ENCODE measurements around the gene ZNF175.
"Not testable (repeated sequence)": the region's sequence is repeated elsewhere in the genome, so short reads cannot be mapped to it uniquely, and the experiment has no call there.

ZNF175 gene

DNA sequence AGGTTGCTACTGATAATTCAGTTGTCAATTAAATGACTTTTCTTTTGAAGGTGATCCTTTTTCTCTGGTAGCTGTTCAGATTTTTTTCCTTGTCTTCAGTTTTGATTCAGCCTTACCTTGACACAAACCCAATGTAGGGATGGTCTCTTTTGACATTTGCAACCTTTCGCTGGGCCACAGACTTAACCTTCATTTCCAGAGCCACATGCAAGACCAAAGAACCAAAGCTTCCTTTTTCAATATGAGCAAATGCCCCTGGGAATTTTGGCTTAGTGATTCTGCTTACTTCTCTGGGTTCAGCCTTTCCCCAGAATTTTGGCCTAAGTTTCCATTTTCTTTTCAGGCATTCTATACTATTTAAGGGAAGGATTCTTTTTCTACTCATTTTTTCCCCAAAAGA, 39.5 kb downstream of the ZNF175 start:
- TF ChIP-seq, protein P1, sequence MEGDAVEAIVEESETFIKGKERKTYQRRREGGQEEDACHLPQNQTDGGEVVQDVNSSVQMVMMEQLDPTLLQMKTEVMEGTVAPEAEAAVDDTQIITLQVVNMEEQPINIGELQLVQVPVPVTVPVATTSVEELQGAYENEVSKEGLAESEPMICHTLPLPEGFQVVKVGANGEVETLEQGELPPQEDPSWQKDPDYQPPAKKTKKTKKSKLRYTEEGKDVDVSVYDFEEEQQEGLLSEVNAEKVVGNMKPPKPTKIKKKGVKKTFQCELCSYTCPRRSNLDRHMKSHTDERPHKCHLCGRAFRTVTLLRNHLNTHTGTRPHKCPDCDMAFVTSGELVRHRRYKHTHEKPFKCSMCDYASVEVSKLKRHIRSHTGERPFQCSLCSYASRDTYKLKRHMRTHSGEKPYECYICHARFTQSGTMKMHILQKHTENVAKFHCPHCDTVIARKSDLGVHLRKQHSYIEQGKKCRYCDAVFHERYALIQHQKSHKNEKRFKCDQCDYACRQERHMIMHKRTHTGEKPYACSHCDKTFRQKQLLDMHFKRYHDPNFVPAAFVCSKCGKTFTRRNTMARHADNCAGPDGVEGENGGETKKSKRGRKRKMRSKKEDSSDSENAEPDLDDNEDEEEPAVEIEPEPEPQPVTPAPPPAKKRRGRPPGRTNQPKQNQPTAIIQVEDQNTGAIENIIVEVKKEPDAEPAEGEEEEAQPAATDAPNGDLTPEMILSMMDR (IDR thresholded peaks at IDR 0.05; ENCODE audit: low read depth, low read length), result no peak

DNA sequence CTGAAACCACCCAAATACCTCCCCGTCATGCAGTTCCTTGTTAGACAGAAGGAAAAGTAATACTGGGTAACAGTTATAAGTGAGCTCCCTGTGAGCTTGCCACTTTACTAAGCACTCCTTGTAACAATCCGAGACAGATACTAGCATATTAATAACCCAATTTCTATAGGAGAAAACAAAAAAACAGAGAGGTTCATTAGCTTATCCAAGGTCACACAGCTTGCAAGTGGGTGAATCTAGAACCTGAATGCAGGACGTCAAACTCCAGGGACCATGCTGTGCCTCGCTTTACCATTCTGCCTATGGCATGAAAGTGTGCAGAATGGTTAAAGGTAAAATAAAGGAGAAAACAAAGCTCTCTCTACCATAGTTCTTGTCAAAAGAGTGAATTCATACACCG, 43.7 kb downstream of the ZNF175 start:
- TF ChIP-seq, protein P1 (IDR thresholded peaks at IDR 0.05; ENCODE audit: low read depth, low read length), result no peak

More for the DNA sequence above, 39.5 kb downstream of the ZNF175 start:
- DNase-seq (ENCODE audit: extremely low read depth, low read depth), result no peak

GRCh38 chr19:51615991-51616390, 44.9 kb downstream of the ZNF175 start:
- TF ChIP-seq, protein P1 (IDR thresholded peaks at IDR 0.05; ENCODE audit: low read depth, low read length), result no peak
- DNase-seq (ENCODE audit: extremely low read depth, low read depth), result no peak

More for the DNA sequence above, 43.7 kb downstream of the ZNF175 start:
- no peak for DNase-seq (ENCODE audit: extremely low read depth, low read depth)

DNA sequence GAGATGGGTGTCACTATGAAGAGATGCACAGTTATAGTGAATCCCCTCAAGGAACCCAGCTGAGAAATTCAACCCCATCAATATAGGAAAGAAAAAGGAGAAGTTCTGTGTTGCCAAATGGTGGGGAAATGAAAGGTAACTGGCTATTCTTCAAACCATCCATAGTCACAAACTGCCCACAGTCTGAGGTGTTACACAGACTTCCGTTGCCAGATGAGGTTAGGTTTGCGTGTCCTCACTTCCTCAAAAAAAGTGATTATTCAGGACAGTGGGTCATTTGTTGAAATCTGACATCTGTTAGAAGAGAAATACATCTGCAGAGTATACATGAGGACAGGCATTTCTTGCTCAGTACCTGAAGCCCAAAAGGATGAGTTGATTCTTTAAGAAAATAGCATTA, 50.1 kb downstream of the ZNF175 start:
- DNase-seq (ENCODE audit: extremely low read depth, low read depth), result no peak
- TF ChIP-seq, protein P1 (IDR thresholded peaks at IDR 0.05; ENCODE audit: low read depth, low read length), result no peak

DNA sequence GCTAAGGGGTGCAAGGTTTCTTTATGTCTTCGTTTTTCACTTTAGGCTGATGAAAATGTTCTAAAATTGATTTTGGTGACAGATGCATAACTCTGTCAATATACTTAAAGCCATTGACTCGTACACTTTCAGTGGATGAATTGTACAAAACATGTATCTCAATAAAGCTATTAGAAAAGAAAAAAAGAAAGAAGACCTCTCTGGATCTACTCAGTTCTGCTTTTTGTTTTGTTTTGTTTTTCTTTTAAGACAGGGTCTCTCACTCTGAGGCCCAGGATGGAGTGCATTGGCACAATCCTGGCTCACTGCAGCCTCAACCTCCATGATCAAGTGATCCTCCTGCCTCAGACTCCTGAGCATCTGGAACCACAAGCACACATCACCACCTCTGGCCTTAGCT, 55.6 kb downstream of the ZNF175 start:
- DNase-seq (ENCODE audit: extremely low read depth, low read depth), result no peak
- TF ChIP-seq, protein P1 (IDR thresholded peaks at IDR 0.05; ENCODE audit: low read depth, low read length), result no peak

- TF ChIP-seq, protein P1 (IDR thresholded peaks at IDR 0.05; ENCODE audit: low read depth, low read length), result no peak
- no peak for DNase-seq (ENCODE audit: extremely low read depth, low read depth)
Measured at GRCh38 chr19:51627491-51628138, 56.5 kb downstream of the ZNF175 start.

DNA sequence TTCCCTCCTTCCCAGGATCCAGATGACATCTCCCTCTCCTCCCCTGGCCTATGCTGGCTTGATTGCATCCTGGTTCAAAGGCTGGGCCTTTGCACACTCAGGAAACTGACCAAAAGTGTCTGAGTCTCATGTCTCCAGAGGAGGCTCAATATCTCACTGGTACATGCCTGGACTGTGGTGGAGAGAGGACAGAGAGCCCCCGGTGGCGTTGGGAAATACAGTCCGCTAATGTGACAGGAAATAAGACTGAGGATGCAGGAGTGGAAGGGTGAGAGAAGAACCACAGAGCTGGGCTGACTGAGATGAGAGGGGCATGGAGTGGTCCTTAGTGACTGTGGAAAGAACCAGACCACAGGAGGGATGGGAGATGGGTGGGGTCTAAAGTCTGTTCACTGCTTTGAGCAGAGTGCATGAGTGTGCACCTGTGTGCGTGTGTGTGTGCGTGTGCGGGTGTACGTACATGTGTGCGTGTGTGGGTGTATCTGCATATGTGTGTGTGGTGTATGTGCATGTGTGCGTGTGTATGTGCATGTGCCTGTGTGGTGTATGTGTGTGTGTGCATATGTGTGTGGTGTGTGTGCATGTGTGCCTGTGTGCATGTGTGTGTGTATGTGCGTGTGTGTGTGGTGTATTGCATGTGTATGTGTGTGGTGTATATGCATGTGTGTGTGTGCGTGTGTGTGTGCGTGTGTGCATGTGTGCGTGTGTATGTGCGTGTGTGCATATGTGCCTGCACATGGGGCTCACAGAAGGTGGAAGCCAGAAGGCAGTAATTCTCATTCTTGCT, 57.3 kb downstream of the ZNF175 start:
- no peak for DNase-seq (ENCODE audit: extremely low read depth, low read depth)
- TF ChIP-seq, protein P1 (IDR thresholded peaks at IDR 0.05; ENCODE audit: low read depth, low read length), result no peak

- not testable (repeated sequence) for DNase-seq (ENCODE audit: extremely low read depth, low read depth)
Measured at GRCh38 chr19:51630315-51630714, 59.2 kb downstream of the ZNF175 start, which contains the start of gene SIGLEC5. Gene SIGLEC5, minus strand, starts transcription at chr19:51630401. Its CDS starts 66 bp downstream, at chr19:51630335.

Data from AG09319 (cell line).